Rectal smooth muscle tissue (tissue), 1 donor: Measurements from ENCODE around the gene STX18.
"Not testable (repeated sequence)": the region's sequence is repeated elsewhere in the genome, so short reads cannot be mapped to it uniquely, and the experiment has no call there.

Source experiments
- H3K27ac ChIP-seq: one replicate; pipeline ENCODE4 v1.7.0; 2013; ENCODE audit warnings: low read depth, low read length, inconsistent platforms
- H3K27me3 ChIP-seq: one replicate; pipeline ENCODE4 v1.7.0; 2013; ENCODE audit warnings: low read length; ENCODE audit not compliant: control insufficient read depth, insufficient read depth
- H3K36me3 ChIP-seq: one replicate; pipeline ENCODE4 v1.7.0; 2013; ENCODE audit warnings: low read length; ENCODE audit not compliant: control insufficient read depth, insufficient read depth
- H3K4me1 ChIP-seq: one replicate; pipeline ENCODE4 v1.7.0; 2013; ENCODE audit warnings: low read length; ENCODE audit not compliant: control insufficient read depth, insufficient read depth
- H3K4me3 ChIP-seq: one replicate; pipeline ENCODE4 v1.7.0; 2013; ENCODE audit warnings: low read length
- H3K9ac ChIP-seq: one replicate; pipeline ENCODE4 v1.7.0; 2013; ENCODE audit warnings: low read length

STX18 gene

GRCh38 chr4:4521136-4521535, 20.7 kb downstream of the STX18 start:
- Histone ChIP-seq H3K36me3 (no peaks in the 10 kb centered on the region), H3K27me3 (no peaks in the 10 kb centered on the region), H3K4me3 (no peak overlapping the region), H3K9ac (no peak overlapping the region), H3K27ac (no peak overlapping the region), H3K4me1 (peaks cover 8% of the 10 kb centered on the region)

GRCh38 chr4:4519297-4519894, 22.5 kb downstream of the STX18 start:
- Histone ChIP-seq H3K9ac (no peak overlapping the region), H3K27ac (no peak overlapping the region), H3K27me3 (no peaks in the 10 kb centered on the region), H3K4me3 (no peak overlapping the region), H3K4me1 (peaks cover 8% of the 10 kb centered on the region), H3K36me3 (no peaks in the 10 kb centered on the region)

GRCh38 chr4:4518747-4519146, 23.1 kb downstream of the STX18 start:
- Histone ChIP-seq H3K27ac (no peak overlapping the region), H3K4me1 (peaks cover 8% of the 10 kb centered on the region)

GRCh38 chr4:4514786-4515185, 27.1 kb downstream of the STX18 start:
- Histone ChIP-seq H3K27me3 (no peaks in the 10 kb centered on the region), H3K27ac (no peak overlapping the region), H3K4me3 (no peak overlapping the region), H3K4me1 (peaks cover 4% of the 10 kb centered on the region), H3K36me3 (no peaks in the 10 kb centered on the region), H3K9ac (no peak overlapping the region)

More at GRCh38 chr4:4518747-4519146, 23.1 kb downstream of the STX18 start:
- Histone ChIP-seq H3K4me3 (no peak overlapping the region), H3K36me3 (no peaks in the 10 kb centered on the region), H3K9ac (no peak overlapping the region), H3K27me3 (no peaks in the 10 kb centered on the region)

- Histone ChIP-seq H3K4me1 (no peaks in the 10 kb centered on the region), H3K9ac (no peak overlapping the region), H3K27ac (no peak overlapping the region), H3K36me3 (no peaks in the 10 kb centered on the region), H3K27me3 (no peaks in the 10 kb centered on the region), H3K4me3 (no peak overlapping the region)
Observed at GRCh38 chr4:4512282-4512681, 29.6 kb downstream of the STX18 start.

GRCh38 chr4:4510641-4511040, 31.2 kb downstream of the STX18 start:
- H3K4me3 ChIP-seq, H3K27ac ChIP-seq, H3K36me3 ChIP-seq, H3K9ac ChIP-seq, H3K27me3 ChIP-seq, H3K4me1 ChIP-seq: not testable (repeated sequence)

GRCh38 chr4:4509521-4509920, 32.3 kb downstream of the STX18 start:
- H3K27ac ChIP-seq: no peak overlapping the region
- H3K4me3 ChIP-seq: no peak overlapping the region
- no peaks in the 10 kb centered on the region for H3K27me3 ChIP-seq
- H3K9ac ChIP-seq: no peak overlapping the region
- H3K4me1 ChIP-seq: no peaks in the 10 kb centered on the region
- no peaks in the 10 kb centered on the region for H3K36me3 ChIP-seq

- Histone ChIP-seq H3K36me3 (no peaks in the 10 kb centered on the region), H3K4me1 (no peaks in the 10 kb centered on the region), H3K4me3 (no peak overlapping the region), H3K9ac (no peak overlapping the region), H3K27me3 (no peaks in the 10 kb centered on the region), H3K27ac (no peak overlapping the region)
Observed at GRCh38 chr4:4507923-4508322, 33.9 kb downstream of the STX18 start.

GRCh38 chr4:4507403-4507802, 34.4 kb downstream of the STX18 start:
- H3K9ac ChIP-seq: no peak overlapping the region
- H3K27me3 ChIP-seq: no peaks in the 10 kb centered on the region
- no peaks in the 10 kb centered on the region for H3K36me3 ChIP-seq
- H3K4me3 ChIP-seq: no peak overlapping the region
- no peak overlapping the region for H3K27ac ChIP-seq
- H3K4me1 ChIP-seq: no peaks in the 10 kb centered on the region

- no peaks in the 10 kb centered on the region for H3K36me3 ChIP-seq
- no peak overlapping the region for H3K9ac ChIP-seq
- no peak overlapping the region for H3K4me3 ChIP-seq
- no peak overlapping the region for H3K27ac ChIP-seq
- H3K27me3 ChIP-seq: no peaks in the 10 kb centered on the region
- no peaks in the 10 kb centered on the region for H3K4me1 ChIP-seq
Observed at GRCh38 chr4:4506961-4507360, 34.9 kb downstream of the STX18 start.

GRCh38 chr4:4505211-4505610, 36.6 kb downstream of the STX18 start:
- H3K4me1 ChIP-seq, H3K27ac ChIP-seq, H3K27me3 ChIP-seq, H3K9ac ChIP-seq, H3K4me3 ChIP-seq, H3K36me3 ChIP-seq: not testable (repeated sequence)

GRCh38 chr4:4504783-4505182, 37.1 kb downstream of the STX18 start:
- H3K27me3 ChIP-seq: no peaks in the 10 kb centered on the region
- H3K27ac ChIP-seq: no peak overlapping the region
- no peak overlapping the region for H3K9ac ChIP-seq
- no peak overlapping the region for H3K4me3 ChIP-seq
- H3K36me3 ChIP-seq: no peaks in the 10 kb centered on the region
- no peaks in the 10 kb centered on the region for H3K4me1 ChIP-seq

- no peak overlapping the region for H3K27ac ChIP-seq
Observed at GRCh38 chr4:4502694-4503311, 39.0 kb downstream of the STX18 start.

More at GRCh38 chr4:4502694-4503311, 39.0 kb downstream of the STX18 start:
- Histone ChIP-seq H3K9ac (no peak overlapping the region), H3K4me3 (no peak overlapping the region), H3K27me3 (no peaks in the 10 kb centered on the region), H3K4me1 (no peaks in the 10 kb centered on the region), H3K36me3 (no peaks in the 10 kb centered on the region)
